Calu3 (cell line): Measurements from ENCODE around the gene ZNF524. TPM values are rescaled to one million over a fixed set of nuclear protein-coding genes. Genes with fewer than 3 reads are reported as not detected.

Experiments
- BruUV-seq: library from RNA; stranded (reverse); fragments of 400-500 nt; replicated peaks from 2 replicates; lab custom pipeline; 2021; lab: Mats Ljungman, UMichigan
- CTCF ChIA-PET: fragments of 300-600 bp; sonication (Branson Sonifier 250); formaldehyde crosslinking; loops from one replicate; lab custom pipeline; 2022; ENCODE audit warnings: antibody characterized with exemption; lab: Charles Lee
- DNase-seq: peaks from one replicate; pipeline ENCODE4 v3.0.0; 2022
- H3K27ac Mint-ChIP-seq: one replicate; pipeline ENCODE4 v1.8.0; 2022; ENCODE audit warnings: mixed read lengths; ENCODE audit not compliant: unreplicated experiment
- H3K27me3 Mint-ChIP-seq: one replicate; pipeline ENCODE4 v1.8.0; 2022; ENCODE audit warnings: mixed read lengths; ENCODE audit not compliant: unreplicated experiment
- H3K36me3 Mint-ChIP-seq: one replicate; pipeline ENCODE4 v1.8.0; 2022; ENCODE audit warnings: mild to moderate bottlenecking, moderate library complexity, mixed read lengths; ENCODE audit not compliant: insufficient read depth, unreplicated experiment
- H3K4me1 Mint-ChIP-seq: one replicate; pipeline ENCODE4 v1.8.0; 2022; ENCODE audit warnings: mild to moderate bottlenecking, low read depth, mixed read lengths; ENCODE audit not compliant: unreplicated experiment
- H3K4me3 Mint-ChIP-seq: one replicate; pipeline ENCODE4 v1.8.0; 2022; ENCODE audit warnings: mild to moderate bottlenecking, low read depth, moderate library complexity, mixed read lengths; ENCODE audit not compliant: unreplicated experiment
- H3K9me3 Mint-ChIP-seq: one replicate; pipeline ENCODE4 v1.8.0; 2022; ENCODE audit warnings: low read depth, mixed read lengths; ENCODE audit not compliant: unreplicated experiment
- CTCF ChIP-seq: fragments of 200-600 bp; IDR thresholded peaks from one replicate; pipeline ENCODE4 v1.8.0; 2022; ENCODE audit warnings: antibody characterized with exemption; ENCODE audit not compliant: unreplicated experiment
- intact Hi-C: fragments of 100-400 bp; cut with micrococcal nuclease; formaldehyde crosslinking; loops from one replicate; pipeline ENCODE4 v1.10.0; 2022; ENCODE audit not compliant: unreplicated experiment
- total RNA-seq: library from RNA; stranded (reverse); gene quantifications from 2 replicates; pipeline ENCODE4 v1.2.3, GENCODE V29; 2022

ZNF524 gene
- total RNA-seq, 1 experiment from 2014 or later = 18.5 TPM

- CTCF ChIA-PET = interaction anchor here (0.6 to 0.7 kb wide), 4 partner anchors 49 to 695 kb away, joined by 3 to 7 read pairs (median 3); no protein-coding TSS in a partner anchor
- Mint-ChIP-seq H3K36me3 (peaks cover 75% of the 10 kb centered on the region), H3K27ac (peak overlapping the region; percentile 96), H3K4me3 (peak overlapping the region; percentile 96), H3K4me1 (peaks cover 6% of the 10 kb centered on the region), H3K27me3 (no peaks in the 10 kb centered on the region), H3K9me3 (no peaks in the 10 kb centered on the region)
- intact Hi-C loops = loop anchor here (10.0 kb wide), 1 partner anchor 152 kb away; no protein-coding TSS in a partner anchor
- no TSS peak for BruUV-seq
- TF ChIP-seq CTCF = no peak
- DNase-seq = no peak
Measured at GRCh38 chr19:55652311-55653128, 52.4 kb downstream of the ZNF524 start.

Other genes with a start within 250 kb of the ZNF524 start
- gene COX6B2, start 245.6 kb upstream of the ZNF524 start, total RNA-seq = 1.4 and 3.4 TPM in 2 replicates
- not detected in 2 replicates for gene GARIN5B, start 237.0 kb upstream of the ZNF524 start, total RNA-seq
- 0.97 and 1.3 TPM in 2 replicates for gene IL11, start 229.8 kb upstream of the ZNF524 start, total RNA-seq
- gene TMEM190, start 223.5 kb upstream of the ZNF524 start, total RNA-seq = not detected in 2 replicates
- 38.8 and 49.4 TPM in 2 replicates for gene TMEM238, start 216.0 kb upstream of the ZNF524 start, total RNA-seq
- 1,462 and 1,520 TPM in 2 replicates for gene RPL28, start 214.4 kb upstream of the ZNF524 start, total RNA-seq
- 239 and 287 TPM in 2 replicates for gene UBE2S, start 192.5 kb upstream of the ZNF524 start, total RNA-seq
- not detected in 2 replicates for gene SHISA7, start 157.0 kb upstream of the ZNF524 start, total RNA-seq
- 41.6 and 44.9 TPM in 2 replicates for gene ISOC2, start 138.6 kb upstream of the ZNF524 start, total RNA-seq
- not detected in 2 replicates for gene C19orf85, start 135.5 kb upstream of the ZNF524 start, total RNA-seq
- 11.9 and 13.0 TPM in 2 replicates for gene ZNF628, start 123.7 kb upstream of the ZNF524 start, total RNA-seq
- gene NAT14, start 115.1 kb upstream of the ZNF524 start, total RNA-seq = 49.6 and 60.6 TPM in 2 replicates
- gene SSC5D, start 111.9 kb upstream of the ZNF524 start, total RNA-seq = 0.26 and 0.69 TPM in 2 replicates
- gene SBK2, start 63.2 kb upstream of the ZNF524 start, total RNA-seq = not detected in 2 replicates
- gene SBK3, start 54.7 kb upstream of the ZNF524 start, total RNA-seq = 0.57 and 0.78 TPM in 2 replicates
- 29.8 and 33.4 TPM in 2 replicates for gene ZNF579, start 19.4 kb upstream of the ZNF524 start, total RNA-seq
- 18.6 and 23.0 TPM in 2 replicates for gene FIZ1, start 771 bp upstream of the ZNF524 start, total RNA-seq
- 29.6 and 30.9 TPM in 2 replicates for gene ZNF865, start 5.4 kb downstream of the ZNF524 start, total RNA-seq
- 6.0 and 7.1 TPM in 2 replicates for gene ZNF784, start 24.3 kb downstream of the ZNF524 start, total RNA-seq
- gene ZNF580, start 40.7 kb downstream of the ZNF524 start, total RNA-seq = 35.6 TPM in 2 replicates
- gene ZNF581, start 43.4 kb downstream of the ZNF524 start, total RNA-seq = 33.0 and 33.1 TPM in 2 replicates
- gene CCDC106, start 47.9 kb downstream of the ZNF524 start, total RNA-seq = 12.7 and 18.3 TPM in 2 replicates
- gene U2AF2, start 54.7 kb downstream of the ZNF524 start, total RNA-seq = 286 and 309 TPM in 2 replicates
- gene EPN1, start 74.9 kb downstream of the ZNF524 start, total RNA-seq = 162 and 180 TPM in 2 replicates
- gene NLRP9, start 138.1 kb downstream of the ZNF524 start, total RNA-seq = not detected in 2 replicates
- gene RFPL4A, start 158.8 kb downstream of the ZNF524 start, total RNA-seq = not detected in 2 replicates
- not detected in 2 replicates for gene RFPL4AL1, start 168.8 kb downstream of the ZNF524 start, total RNA-seq
- gene NLRP11, start 231.7 kb downstream of the ZNF524 start, total RNA-seq = 0.22 TPM in 1 of 2 replicates, not detected in the other
- gene NLRP4, start 236.3 kb downstream of the ZNF524 start, total RNA-seq = not detected in 2 replicates